ENCODE data around the gene TAS1R2. TPM values are rescaled to one million over a fixed set of nuclear protein-coding genes. Genes with fewer than 3 reads are reported as not detected.

The TAS1R2 gene
- total RNA-seq, 1 experiment from 2014 or later, result not detected

DNA sequence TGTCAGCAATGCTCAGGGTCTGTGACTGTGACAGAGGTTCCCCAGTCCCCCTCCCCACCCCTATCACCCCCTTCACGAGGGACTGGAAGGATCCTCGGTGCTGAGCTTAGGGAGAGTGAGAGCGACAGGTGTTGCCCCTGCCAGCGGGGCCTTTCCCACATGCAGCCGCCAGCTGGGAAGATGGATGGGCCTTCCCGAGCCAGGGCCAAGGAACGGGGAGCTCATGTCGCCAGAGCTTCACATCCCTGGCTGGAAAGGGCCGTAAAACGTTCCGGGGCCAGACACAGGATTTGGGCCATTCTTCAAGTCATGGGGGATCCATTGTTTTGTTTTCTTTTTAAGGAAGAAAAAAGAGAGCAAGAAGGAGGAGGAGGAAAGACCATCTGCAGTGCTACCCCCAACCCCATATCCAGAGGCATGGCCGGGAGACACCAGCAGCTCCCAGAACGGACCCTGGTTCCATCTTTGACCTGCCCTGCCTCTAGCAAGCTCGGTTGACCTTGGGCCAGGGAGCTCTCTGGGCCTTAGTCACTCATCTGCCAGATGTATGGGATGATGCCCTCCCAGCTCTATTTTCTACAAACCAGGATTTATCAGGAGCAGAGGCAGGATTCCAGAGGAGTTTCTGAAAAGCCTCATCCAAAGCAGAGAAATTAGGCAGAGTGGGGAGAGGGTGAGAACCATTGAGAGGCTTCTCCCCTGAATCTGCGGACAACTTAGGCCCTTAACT, 54.1 kb downstream of the TAS1R2 start:
- H2BK15ac ChIP-seq (ENCODE audit: low read depth, low read length), result no peak overlapping the region

More for the DNA sequence above, 54.1 kb downstream of the TAS1R2 start:
- Histone ChIP-seq H3K4ac (ENCODE audit: low read depth, low read length) (no peak overlapping the region), H3K14ac (ENCODE audit: insufficient read depth, low read length) (no peak overlapping the region; the same call in 1 of the 2 replicates), H3K27me3 (ENCODE audit: insufficient read depth, low read length) (no peaks in the 10 kb centered on the region; the same call in 1 of the 2 replicates), H3T11ph (ENCODE audit: low read length) (no peak overlapping the region), H2BK20ac (ENCODE audit: low read depth, low read length, poor library complexity, severe bottlenecking) (no peak overlapping the region), H3K23me2 (ENCODE audit: insufficient read length, low read depth, low read length, poor library complexity, severe bottlenecking) (no peaks in the 10 kb centered on the region), H3K23ac (ENCODE audit: insufficient read length, low read depth, low read length) (no peak overlapping the region), H2AFZ (ENCODE audit: low read length) (no peak overlapping the region), H3K18ac (ENCODE audit: insufficient read length, low read depth, low read length) (no peak overlapping the region), H3K56ac (ENCODE audit: insufficient read length, low read depth, low read length) (no peak overlapping the region), H3K79me2 (ENCODE audit: insufficient read depth, low read length) (no peaks in the 10 kb centered on the region), H4K20me1 (ENCODE audit: control insufficient read depth, insufficient read depth, insufficient read length) (no peaks in the 10 kb centered on the region), H3K27ac (ENCODE audit: insufficient read length, low read depth, low read length) (no peak overlapping the region), H3K9ac (ENCODE audit: extremely low read depth, insufficient read length, low read length) (no peak overlapping the region), H2AK5ac (ENCODE audit: insufficient read length, low read length) (no peak overlapping the region), H4K91ac (ENCODE audit: insufficient read length, low read depth, low read length) (no peak overlapping the region), H3K4me2 (ENCODE audit: insufficient read depth, insufficient read length, low read length) (no peak overlapping the region), H2BK120ac (ENCODE audit: low read depth, low read length, poor library complexity, severe bottlenecking) (no peak overlapping the region), H2BK5ac (ENCODE audit: insufficient read length, low read length) (no peak overlapping the region), H3K9me3 (ENCODE audit: control insufficient read depth, low read depth, low read length) (no peaks in the 10 kb centered on the region), H4K8ac (replicated peaks; ENCODE audit: insufficient read length, low read depth, low read length) (no peak overlapping the region), H3K4me1 (ENCODE audit: insufficient read depth, low read length) (no peaks in the 10 kb centered on the region), H3K79me1 (ENCODE audit: insufficient read depth, low read depth, low read length, poor library complexity, severe bottlenecking) (no peaks in the 10 kb centered on the region), H2BK12ac (ENCODE audit: insufficient read length, low read depth, low read length) (no peak overlapping the region), H4K5ac (ENCODE audit: insufficient read length, low read depth, low read length) (no peak overlapping the region)
- Mint-ChIP-seq H3K4me3 (no peak overlapping the region), H3K36me3 (ENCODE audit: insufficient read depth in 1 of 3, low read depth in 3 of 3) (no peaks in the 10 kb centered on the region), H3K27ac (no peak overlapping the region; a peak in 1 of 7 replicates), H3K9me3 (no peaks in the 10 kb centered on the region; a peak in 1 of 5 replicates), H3K4me1 (peaks cover 0 to 20% of the 10 kb centered on the region in 2 experiments; a peak in 3 of 4 replicates), H3K27me3 (ENCODE audit: low read depth) (peaks cover 7% of the 10 kb centered on the region)
- no CpG with 5 or more reads among the region's 15 CpGs for whole genome bisulfite sequencing (ENCODE audit: extremely low coverage, insufficient read length, low lambda C conversion rate)
- no peak for DNase-seq
- TF ChIP-seq, protein P1, sequence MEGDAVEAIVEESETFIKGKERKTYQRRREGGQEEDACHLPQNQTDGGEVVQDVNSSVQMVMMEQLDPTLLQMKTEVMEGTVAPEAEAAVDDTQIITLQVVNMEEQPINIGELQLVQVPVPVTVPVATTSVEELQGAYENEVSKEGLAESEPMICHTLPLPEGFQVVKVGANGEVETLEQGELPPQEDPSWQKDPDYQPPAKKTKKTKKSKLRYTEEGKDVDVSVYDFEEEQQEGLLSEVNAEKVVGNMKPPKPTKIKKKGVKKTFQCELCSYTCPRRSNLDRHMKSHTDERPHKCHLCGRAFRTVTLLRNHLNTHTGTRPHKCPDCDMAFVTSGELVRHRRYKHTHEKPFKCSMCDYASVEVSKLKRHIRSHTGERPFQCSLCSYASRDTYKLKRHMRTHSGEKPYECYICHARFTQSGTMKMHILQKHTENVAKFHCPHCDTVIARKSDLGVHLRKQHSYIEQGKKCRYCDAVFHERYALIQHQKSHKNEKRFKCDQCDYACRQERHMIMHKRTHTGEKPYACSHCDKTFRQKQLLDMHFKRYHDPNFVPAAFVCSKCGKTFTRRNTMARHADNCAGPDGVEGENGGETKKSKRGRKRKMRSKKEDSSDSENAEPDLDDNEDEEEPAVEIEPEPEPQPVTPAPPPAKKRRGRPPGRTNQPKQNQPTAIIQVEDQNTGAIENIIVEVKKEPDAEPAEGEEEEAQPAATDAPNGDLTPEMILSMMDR (conservative IDR thresholded peaks at IDR 0.05), result no peak

Data from H9 (cell line).